GM21381 (cell line): ENCODE results near the gene FOXP3.
A peak's percentile ranks its signal among the peaks of the same experiment; 100 is the strongest.

Experiments used
- ATAC-seq: cut with Tn5 transposase; IDR thresholded peaks from one replicate; pipeline ENCODE4 v1.9.1; 2021; ENCODE audit warnings: mild to moderate bottlenecking, moderate library complexity; ENCODE audit not compliant: unreplicated experiment

Gene FOXP3

DNA sequence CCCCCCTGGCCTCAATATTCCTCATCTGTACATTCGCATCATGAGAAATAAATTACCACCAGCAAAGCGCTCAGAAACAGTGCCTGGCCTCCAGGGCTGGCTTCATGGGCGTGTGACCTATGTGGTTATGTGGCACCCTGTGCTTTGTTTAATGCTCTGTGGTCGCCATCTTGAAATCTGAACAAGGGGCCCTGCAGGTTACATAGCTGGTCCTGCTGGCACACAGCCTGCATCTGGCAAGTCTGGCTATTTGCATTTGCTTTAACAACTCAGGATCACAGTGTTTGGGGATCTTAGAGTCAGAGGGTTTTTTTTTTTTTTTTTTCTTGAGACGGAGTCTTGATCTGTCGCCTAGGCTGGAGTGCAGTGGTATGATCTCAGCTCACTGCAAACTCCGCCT, 9.9 kb downstream of the FOXP3 start:
- no peak for ATAC-seq

- no peak for ATAC-seq
Observed at GRCh38 chrX:49251325-49251724, 13.2 kb downstream of the FOXP3 start.

- no peak for ATAC-seq
Observed at GRCh38 chrX:49250578-49250977, 13.9 kb downstream of the FOXP3 start.

DNA sequence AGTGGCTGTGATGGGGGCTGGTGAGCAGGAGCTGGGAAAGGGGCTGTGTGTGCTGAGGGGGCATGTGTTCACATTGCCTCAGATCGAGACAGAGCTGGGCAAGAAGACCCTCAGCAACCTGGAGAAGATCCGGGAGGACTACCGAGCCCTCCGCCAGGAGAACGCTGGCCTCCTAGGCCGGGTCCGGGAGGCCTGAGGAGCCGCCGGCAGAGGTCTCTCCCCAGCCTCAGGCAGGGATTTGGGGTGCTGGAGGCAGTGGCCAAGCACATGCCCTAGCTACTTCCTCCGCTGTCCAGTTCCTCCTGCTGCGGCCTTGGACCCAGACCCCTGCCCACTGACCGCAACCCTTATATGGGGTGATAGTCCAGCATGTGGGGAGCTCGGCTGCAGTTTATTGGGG, 14.4 kb downstream of the FOXP3 start:
- ATAC-seq = no peak

DNA sequence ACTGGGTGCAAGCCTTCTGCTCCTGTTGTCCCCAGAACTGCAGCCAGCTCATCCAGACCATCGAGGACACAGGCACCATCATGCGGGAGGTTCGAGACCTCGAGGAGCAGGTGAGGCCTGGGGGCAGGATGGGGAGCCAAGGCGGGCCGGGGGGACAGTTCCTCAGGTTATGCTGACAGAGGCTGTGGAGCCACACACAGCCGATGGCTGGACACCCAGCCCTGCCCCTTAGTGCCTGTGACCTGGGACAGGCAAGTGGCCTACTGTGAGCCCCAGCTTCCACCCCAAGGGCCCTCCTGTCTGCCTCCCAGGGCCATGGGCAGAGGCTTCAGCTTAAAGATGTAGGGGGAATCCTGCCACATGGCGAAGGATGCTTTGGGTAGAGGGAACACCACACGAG, 14.9 kb downstream of the FOXP3 start:
- ATAC-seq = no peak

GRCh38 chrX:49249071-49249470, 15.4 kb downstream of the FOXP3 start:
- ATAC-seq = no peak

DNA sequence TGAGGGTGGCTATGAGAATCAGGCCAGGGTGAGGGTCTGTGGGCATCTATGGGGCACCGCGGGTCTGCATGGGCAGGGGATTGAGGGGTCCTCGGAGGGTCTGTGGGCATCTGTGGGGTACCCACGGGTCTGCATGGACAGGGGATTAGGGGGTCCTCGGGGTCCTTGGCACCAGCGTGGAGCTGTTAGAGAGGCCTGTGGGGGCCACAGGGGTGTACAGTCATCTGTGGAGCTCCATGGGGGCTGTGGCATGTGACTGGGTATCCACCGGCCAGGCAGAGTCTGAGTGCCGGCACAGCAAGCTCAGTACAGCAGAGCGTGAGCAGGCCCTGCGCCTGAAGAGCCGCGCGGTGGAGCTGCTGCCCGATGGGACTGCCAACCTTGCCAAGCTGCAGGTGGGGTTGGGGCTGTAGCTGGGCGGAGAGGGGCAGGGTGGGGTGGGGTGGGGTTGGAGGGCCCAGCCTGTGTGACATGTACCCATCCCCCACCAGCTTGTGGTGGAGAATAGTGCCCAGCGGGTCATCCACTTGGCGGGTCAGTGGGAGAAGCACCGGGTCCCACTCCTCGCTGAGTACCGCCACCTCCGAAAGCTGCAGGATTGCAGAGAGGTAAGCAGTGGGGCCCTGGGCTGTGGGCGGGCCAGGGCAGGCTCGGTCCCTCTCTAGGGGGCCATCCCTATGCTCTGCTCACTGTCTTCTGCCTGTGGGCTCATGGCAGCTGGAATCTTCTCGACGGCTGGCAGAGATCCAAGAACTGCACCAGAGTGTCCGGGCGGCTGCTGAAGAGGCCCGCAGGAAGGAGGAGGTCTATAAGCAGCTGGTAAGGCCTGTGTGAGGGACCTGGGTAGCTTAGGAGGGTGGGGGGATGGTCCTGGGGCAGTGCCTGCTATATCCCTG, 16.3 kb downstream of the FOXP3 start:
- ATAC-seq = no peak

- no peak for ATAC-seq
Observed at GRCh38 chrX:49247346-49247745, 17.2 kb downstream of the FOXP3 start.

GRCh38 chrX:49246541-49246940, 18.0 kb downstream of the FOXP3 start:
- ATAC-seq = no peak

DNA sequence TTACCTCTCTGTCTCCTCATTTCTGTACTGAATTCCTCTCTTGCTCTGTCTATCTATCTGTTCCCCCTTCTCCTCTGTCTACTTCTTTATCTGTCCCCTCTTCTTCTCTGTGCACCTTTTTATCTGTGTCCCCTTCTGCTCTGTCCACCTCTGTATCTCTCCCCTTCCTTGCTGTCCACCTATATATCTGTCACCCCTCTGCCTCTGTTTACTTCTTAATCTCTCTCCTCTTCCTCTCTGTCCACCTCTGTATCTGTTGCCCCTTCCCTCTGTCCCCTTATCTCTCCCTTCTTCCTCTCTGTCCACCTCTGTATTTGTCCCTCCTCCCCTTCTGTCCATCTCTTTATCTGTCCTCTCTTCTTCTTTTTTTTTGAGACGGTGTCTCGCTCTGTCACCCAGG, 20.3 kb downstream of the FOXP3 start:
- no peak for ATAC-seq

GRCh38 chrX:49243166-49243565, 21.3 kb downstream of the FOXP3 start:
- ATAC-seq = no peak

- no peak for ATAC-seq
Observed at GRCh38 chrX:49242545-49243066, 21.9 kb downstream of the FOXP3 start.

DNA sequence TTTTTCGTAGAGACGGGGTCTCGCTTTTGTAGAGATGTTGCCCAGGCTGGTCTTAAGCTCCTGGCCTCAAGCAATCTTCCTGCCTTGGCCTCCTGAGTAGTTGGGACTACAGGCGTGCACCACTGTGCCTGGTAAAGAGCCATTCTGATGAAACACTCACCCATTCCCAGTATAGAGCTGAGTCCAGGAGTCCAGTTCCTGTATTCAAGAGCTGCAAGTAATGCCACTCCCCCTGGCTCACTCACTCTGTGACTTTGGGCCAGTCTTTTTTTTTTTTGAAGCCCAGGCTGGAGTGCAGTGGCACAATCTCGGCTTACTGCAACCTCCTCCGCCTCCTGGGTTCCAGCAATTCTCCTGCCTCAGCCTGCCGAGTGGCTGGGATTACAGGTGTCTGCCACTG, 25.8 kb downstream of the FOXP3 start:
- no peak for ATAC-seq

GRCh38 chrX:49237060-49237459, 27.4 kb downstream of the FOXP3 start:
- ATAC-seq = no peak

DNA sequence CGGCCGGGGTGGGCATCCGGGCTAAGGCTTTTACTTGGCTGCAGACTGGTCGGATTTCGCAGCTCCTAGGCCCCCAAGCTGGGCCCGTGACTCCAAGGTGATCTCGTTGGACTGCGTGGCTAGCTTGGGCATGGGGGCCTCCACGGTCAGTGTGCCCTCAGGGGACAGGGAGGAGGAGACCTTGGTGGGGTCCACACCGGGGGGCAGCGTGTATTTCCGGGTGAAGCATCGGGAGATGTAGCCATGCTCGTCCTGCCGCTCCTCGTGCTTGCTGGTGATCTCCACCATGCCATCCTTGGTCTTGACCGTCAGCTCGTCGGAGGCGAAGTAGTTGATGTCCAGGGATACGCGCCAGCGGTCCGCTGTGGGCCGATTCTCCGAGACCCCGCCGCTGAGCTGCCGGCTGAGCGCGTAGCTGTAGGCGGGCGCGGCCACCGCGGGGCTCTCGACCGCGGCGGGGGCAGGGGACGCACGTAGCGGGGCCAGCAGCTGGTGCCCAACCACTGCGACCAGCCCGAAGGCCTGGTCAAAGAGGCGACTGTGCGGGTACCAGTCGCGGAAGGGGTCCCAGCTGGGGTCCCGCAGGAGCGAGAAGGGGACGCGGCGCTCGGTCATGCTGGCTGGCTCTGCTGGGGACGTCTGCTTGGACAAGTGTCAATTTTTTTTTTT, 30.5 kb downstream of the FOXP3 start:
- no peak for ATAC-seq

- ATAC-seq = no peak
Observed at GRCh38 chrX:49233176-49233575, 31.3 kb downstream of the FOXP3 start, which contains the start of gene CACNA1F. CACNA1F (minus strand) TSS chrX:49233340; CDS start chrX:49233309, 31 bp downstream.

- ATAC-seq = no peak
Observed at GRCh38 chrX:49232525-49232924, 32.0 kb downstream of the FOXP3 start.

DNA sequence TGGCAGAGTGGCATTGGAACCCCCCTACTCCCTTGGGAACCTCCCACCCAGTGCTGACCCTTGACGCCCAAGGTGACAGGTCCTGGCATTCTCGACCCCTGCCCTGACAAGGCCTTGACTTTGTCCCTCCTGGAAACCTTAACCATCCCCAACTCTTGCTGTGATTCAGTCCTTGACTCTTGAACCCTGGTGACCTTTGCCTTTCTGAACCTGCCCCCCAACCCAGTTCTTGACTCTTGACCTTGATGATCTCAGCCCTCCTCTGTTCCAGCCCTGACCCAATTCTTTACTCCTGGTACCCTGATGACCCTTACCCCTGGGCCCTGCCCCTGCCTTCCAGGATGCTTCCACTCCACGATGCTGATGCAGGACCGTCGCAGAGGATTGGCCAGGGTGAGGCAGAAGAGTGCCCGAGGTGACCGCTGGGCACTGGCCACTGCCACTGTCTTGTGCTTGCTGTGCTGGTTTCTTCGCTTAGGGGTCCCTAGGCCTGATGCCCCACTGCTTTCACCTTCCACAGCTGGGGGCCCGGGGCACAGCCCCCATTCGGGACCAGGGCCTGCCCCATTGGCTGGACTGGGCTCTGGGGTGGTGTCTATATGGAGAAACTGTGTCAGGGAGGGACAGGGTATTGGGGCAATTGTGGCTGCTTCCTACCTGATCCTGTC, 33.0 kb downstream of the FOXP3 start:
- ATAC-seq = no peak

GRCh38 chrX:49230500-49231232, 33.8 kb downstream of the FOXP3 start:
- ATAC-seq = peak; percentile 67

DNA sequence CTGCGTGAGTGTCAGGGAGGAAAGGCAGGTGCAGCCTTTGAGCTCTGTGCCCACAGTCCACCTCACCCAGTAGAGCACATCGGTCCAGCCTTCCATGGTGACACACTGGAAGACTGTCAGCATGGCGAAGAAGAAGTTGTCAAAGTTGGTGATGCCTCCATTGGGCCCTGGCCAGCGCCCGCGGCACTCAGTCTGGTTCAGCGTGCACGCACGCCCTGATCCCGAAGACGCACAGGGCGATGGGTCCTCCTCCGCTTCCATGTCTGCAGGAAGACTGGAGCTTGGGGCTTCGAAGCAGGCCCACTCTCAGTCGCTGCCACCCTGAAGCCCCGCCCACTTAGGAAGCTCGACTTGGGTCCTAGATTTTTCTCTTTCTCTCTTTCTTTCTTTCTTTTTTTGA, 36.3 kb downstream of the FOXP3 start:
- ATAC-seq = no peak

DNA sequence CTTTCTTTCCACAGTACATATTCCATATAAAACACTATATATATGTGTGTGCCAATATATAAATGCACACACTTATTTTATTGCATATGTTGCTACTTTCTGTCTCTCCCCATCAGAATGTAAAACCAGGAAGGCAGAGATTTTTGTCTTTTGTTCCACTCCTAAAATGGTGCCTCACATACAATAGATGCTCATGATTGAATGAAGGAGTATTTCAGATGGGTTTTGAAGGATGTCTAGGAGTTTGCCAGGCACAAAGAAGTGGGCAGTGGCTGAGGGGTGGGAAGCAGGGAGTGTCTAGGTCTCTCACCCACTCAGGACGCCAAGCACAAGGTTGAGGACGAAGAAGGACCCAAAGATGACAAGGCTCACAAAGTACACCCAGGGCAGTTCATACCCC, 36.8 kb downstream of the FOXP3 start:
- no peak for ATAC-seq
